Progenitor cell of endocrine pancreas (in vitro differentiated cells): ENCODE data around the gene DOK5. TPM values are rescaled to one million over a fixed set of nuclear protein-coding genes. Genes with fewer than 3 reads are reported as not detected.

Experiments used
- DNase-seq: peaks from one replicate; pipeline ENCODE4 v3.0.0; 2021; ENCODE audit warnings: low spot score; ENCODE audit not compliant: unreplicated experiment
- H3K27ac Mint-ChIP-seq: 2 replicates; pipeline ENCODE4 v1.8.0; 2021; ENCODE audit warnings: mild to moderate bottlenecking, moderate library complexity, mixed read lengths
- H3K27me3 Mint-ChIP-seq: 2 replicates; pipeline ENCODE4 v1.8.0; 2021; ENCODE audit warnings: mixed read lengths
- H3K36me3 Mint-ChIP-seq: 2 replicates; pipeline ENCODE4 v1.8.0; 2022; ENCODE audit warnings: mixed read lengths; ENCODE audit not compliant: insufficient read depth
- H3K4me1 Mint-ChIP-seq: 2 replicates; pipeline ENCODE4 v1.8.0; 2021; ENCODE audit warnings: low read depth, mixed read lengths
- H3K4me3 Mint-ChIP-seq: 2 replicates; pipeline ENCODE4 v1.8.0; 2021; ENCODE audit warnings: low read depth, mild to moderate bottlenecking, moderate library complexity, mixed read lengths
- H3K9me3 Mint-ChIP-seq: 2 replicates; pipeline ENCODE4 v1.8.0; 2021; ENCODE audit warnings: low read depth, mixed read lengths
- total RNA-seq: library from RNA; stranded (reverse); gene quantifications from 2 replicates; pipeline ENCODE4 v1.2.1, GENCODE V29; 2021
- TF ChIP-seq, protein P1 (sequence below): fragments of 200-600 bp; sonication (generic); IDR thresholded peaks from one replicate; pipeline ENCODE4 v1.5.0; 2021; ENCODE audit warnings: antibody characterized with exemption, mild to moderate bottlenecking; ENCODE audit not compliant: unreplicated experiment

The DOK5 gene
- total RNA-seq, 1 donor from 2014 or later: 0.24 TPM

DNA sequence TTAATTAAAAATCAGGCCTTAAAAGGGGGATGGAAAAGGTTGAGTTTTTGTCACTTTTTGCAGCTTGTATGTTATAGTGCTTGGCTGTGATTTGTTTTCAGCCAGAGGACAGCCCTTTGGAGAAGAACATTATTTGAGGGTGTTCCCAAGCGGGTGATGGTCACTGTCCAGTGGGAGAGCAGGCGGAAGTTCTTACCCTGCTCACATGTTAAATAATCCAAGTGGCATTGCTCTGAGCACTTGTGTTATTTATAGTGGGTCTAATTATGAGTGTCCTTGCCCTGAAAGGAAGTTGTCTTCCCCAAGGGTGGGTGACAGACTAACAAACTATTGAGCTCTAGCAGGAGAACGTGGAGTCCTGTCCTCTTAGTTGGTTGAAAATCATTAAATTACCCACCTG, 49.5 kb downstream of the DOK5 start:
- Mint-ChIP-seq H3K36me3 (no peaks in the 10 kb centered on the region), H3K4me3 (no peak overlapping the region), H3K9me3 (no peaks in the 10 kb centered on the region), H3K27ac (no peak overlapping the region), H3K27me3 (no peaks in the 10 kb centered on the region), H3K4me1 (peaks cover 13% of the 10 kb centered on the region)
- TF ChIP-seq, protein P1, sequence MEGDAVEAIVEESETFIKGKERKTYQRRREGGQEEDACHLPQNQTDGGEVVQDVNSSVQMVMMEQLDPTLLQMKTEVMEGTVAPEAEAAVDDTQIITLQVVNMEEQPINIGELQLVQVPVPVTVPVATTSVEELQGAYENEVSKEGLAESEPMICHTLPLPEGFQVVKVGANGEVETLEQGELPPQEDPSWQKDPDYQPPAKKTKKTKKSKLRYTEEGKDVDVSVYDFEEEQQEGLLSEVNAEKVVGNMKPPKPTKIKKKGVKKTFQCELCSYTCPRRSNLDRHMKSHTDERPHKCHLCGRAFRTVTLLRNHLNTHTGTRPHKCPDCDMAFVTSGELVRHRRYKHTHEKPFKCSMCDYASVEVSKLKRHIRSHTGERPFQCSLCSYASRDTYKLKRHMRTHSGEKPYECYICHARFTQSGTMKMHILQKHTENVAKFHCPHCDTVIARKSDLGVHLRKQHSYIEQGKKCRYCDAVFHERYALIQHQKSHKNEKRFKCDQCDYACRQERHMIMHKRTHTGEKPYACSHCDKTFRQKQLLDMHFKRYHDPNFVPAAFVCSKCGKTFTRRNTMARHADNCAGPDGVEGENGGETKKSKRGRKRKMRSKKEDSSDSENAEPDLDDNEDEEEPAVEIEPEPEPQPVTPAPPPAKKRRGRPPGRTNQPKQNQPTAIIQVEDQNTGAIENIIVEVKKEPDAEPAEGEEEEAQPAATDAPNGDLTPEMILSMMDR: no peak
- DNase-seq: no peak

DNA sequence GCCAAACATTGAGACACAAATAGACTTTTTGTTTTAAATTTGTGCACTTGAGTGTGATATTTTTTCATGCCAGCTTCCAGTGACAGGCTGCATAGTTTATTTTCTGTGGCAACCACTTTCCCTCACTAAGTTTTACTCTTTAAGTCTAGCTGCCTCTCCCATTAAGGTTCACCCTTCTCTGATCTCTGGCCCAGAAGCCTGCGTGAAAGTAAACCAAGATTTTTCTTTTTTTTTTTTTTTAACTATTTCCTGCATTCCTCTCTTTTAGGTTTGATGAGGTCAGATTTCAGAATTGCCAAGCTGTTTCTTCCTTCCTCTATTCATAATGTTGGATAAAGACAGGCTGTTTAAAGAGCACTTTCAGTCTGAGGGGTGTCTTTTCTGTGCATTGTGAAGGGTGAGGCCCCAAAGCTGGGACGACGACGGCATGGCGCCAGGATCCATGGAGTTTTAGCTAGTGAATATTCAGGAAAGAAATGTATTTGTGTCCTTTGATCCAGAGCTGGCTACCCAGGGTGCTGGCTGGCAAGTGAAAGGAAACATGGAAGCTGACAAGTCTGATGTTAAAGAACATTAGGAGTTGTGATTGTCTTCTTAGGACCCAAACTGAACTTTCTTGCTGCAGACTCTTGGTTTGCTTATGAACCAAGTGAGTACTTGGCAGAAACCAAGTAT, 50.7 kb downstream of the DOK5 start:
- TF ChIP-seq, protein P1: no peak
- no peak overlapping the region for H3K27ac Mint-ChIP-seq
- no peaks in the 10 kb centered on the region for H3K36me3 Mint-ChIP-seq
- no peak for DNase-seq
- no peaks in the 10 kb centered on the region for H3K9me3 Mint-ChIP-seq
- no peaks in the 10 kb centered on the region for H3K27me3 Mint-ChIP-seq
- no peak overlapping the region for H3K4me3 Mint-ChIP-seq
- H3K4me1 Mint-ChIP-seq: peaks cover 13% of the 10 kb centered on the region

DNA sequence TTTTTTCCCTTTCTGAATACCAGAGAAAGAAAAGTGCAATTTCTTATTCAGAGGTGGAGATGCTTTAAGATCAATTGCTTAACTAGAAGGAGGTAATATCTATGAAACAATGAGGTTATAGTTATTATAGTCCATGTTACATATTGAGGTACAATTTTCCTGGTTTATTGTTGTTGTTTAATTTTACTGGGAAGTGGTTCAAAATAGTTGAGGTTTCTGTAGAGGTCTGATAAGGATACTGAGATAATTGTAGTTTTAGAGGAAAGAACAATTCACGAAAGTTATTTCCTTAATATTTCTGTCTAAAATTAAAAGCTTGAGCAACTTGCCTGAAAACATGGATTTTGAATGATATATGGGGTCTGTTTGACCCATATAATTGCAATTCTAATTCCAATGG, 51.4 kb downstream of the DOK5 start:
- H3K27ac Mint-ChIP-seq: no peak overlapping the region
- no peak for DNase-seq
- no peaks in the 10 kb centered on the region for H3K9me3 Mint-ChIP-seq
- TF ChIP-seq, protein P1: no peak
- no peaks in the 10 kb centered on the region for H3K36me3 Mint-ChIP-seq
- H3K27me3 Mint-ChIP-seq: no peaks in the 10 kb centered on the region
- no peak overlapping the region for H3K4me3 Mint-ChIP-seq
- peaks cover 13% of the 10 kb centered on the region for H3K4me1 Mint-ChIP-seq

DNA sequence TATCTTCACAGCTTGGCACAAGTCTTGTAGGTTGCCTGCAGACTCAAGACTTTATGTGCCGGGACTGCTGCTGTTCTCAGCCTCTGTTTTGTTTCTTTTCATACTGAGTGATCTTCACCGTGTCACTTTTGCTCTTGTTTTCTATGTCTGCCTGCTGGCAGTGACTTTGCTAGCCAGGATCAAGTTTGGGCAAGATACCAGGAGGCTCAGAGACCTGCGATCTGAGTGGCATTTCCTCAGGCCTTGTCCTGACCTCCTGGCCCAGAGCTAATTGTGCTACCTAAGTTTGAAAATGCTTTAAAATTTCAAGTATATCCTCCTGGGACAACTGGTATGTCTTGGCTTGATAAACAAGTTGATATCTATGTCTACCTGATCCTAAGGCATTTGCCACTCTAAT, 57.2 kb downstream of the DOK5 start:
- TF ChIP-seq, protein P1: no peak
- no peak for DNase-seq
- Mint-ChIP-seq H3K36me3 (peaks cover 1% of the 10 kb centered on the region), H3K4me3 (no peak overlapping the region), H3K9me3 (peaks cover 5% of the 10 kb centered on the region), H3K27ac (no peak overlapping the region), H3K4me1 (no peaks in the 10 kb centered on the region), H3K27me3 (no peaks in the 10 kb centered on the region)

DNA sequence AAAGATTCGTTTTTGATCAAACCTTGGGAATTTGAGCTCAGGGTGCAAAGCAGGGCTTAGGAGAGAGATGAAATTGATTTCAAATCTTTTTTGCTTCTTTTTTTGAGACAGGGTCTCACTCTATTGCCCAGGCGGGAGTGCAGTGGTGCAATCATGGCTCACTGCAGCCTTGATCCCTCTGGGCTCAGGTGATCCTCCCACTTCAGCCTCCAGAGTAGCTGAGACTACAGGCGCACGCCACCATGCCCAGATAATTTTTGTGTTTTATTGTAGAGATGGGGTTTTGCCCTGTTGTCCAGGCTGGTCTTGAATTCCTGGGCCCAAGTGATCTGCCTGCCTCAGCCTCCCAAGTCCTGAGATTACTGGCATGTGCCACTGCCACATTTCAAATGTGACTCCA, 58.7 kb downstream of the DOK5 start:
- Mint-ChIP-seq H3K4me3 (no peak overlapping the region), H3K9me3 (peaks cover 14% of the 10 kb centered on the region), H3K27ac (no peak overlapping the region), H3K36me3 (peaks cover 1% of the 10 kb centered on the region), H3K27me3 (no peaks in the 10 kb centered on the region), H3K4me1 (no peaks in the 10 kb centered on the region)
- TF ChIP-seq, protein P1: no peak
- DNase-seq: no peak
